Activated T-helper 1 cell treated with anti-CD3 and anti-CD28 coated beads, Interleukin-12 subunit alpha, Interleukin-12 subunit beta, Interleukin-2, Interleukin-4 antibody, amounts not matched to agents 30 ng/mL and 10 ng/mL and 1 ng/mL, durations not matched to agents 14 hours and 24 hours and 36 hours (primary cell): ENCODE measurements around the gene CLPTM1. TPM values are rescaled to one million over a fixed set of nuclear protein-coding genes. Genes with fewer than 3 reads are reported as not detected.
A peak's percentile ranks its signal among the peaks of the same experiment; 100 is the strongest.
"Not testable (repeated sequence)": the region's sequence is repeated elsewhere in the genome, so short reads cannot be mapped to it uniquely, and the experiment has no call there.

Experiments used
- DNase-seq: peaks from one replicate; pipeline ENCODE4 v3.0.0; 2021; ENCODE audit warnings: low spot score
- H3K27ac Mint-ChIP-seq: one replicate; pipeline ENCODE4 v1.8.0; 2021; ENCODE audit warnings: mild to moderate bottlenecking, mixed read lengths
- H3K27me3 Mint-ChIP-seq: one replicate; pipeline ENCODE4 v1.8.0; 2022; ENCODE audit warnings: mild to moderate bottlenecking, moderate library complexity, mixed read lengths; ENCODE audit not compliant: insufficient read depth
- H3K36me3 Mint-ChIP-seq: one replicate; pipeline ENCODE4 v1.8.0; 2021; ENCODE audit warnings: low read depth, mixed read lengths
- H3K4me1 Mint-ChIP-seq: one replicate; pipeline ENCODE4 v1.8.0; 2021; ENCODE audit warnings: low read depth, mixed read lengths
- H3K4me3 Mint-ChIP-seq: one replicate; pipeline ENCODE4 v1.8.0; 2021; ENCODE audit warnings: mild to moderate bottlenecking, moderate library complexity, mixed read lengths
- H3K9me3 Mint-ChIP-seq: one replicate; pipeline ENCODE4 v1.8.0; 2021; ENCODE audit warnings: mixed read lengths
- intact Hi-C: fragments of 100-400 bp; cut with micrococcal nuclease; formaldehyde crosslinking; loops from one replicate; pipeline ENCODE4 v1.15.1; 2024
- total RNA-seq: library from RNA; stranded (reverse); gene quantifications from 2 replicates; pipeline ENCODE4 v1.2.3, GENCODE V29; 2022

The CLPTM1 gene
- total RNA-seq, 1 donor from 2014 or later = 93.1 TPM

DNA sequence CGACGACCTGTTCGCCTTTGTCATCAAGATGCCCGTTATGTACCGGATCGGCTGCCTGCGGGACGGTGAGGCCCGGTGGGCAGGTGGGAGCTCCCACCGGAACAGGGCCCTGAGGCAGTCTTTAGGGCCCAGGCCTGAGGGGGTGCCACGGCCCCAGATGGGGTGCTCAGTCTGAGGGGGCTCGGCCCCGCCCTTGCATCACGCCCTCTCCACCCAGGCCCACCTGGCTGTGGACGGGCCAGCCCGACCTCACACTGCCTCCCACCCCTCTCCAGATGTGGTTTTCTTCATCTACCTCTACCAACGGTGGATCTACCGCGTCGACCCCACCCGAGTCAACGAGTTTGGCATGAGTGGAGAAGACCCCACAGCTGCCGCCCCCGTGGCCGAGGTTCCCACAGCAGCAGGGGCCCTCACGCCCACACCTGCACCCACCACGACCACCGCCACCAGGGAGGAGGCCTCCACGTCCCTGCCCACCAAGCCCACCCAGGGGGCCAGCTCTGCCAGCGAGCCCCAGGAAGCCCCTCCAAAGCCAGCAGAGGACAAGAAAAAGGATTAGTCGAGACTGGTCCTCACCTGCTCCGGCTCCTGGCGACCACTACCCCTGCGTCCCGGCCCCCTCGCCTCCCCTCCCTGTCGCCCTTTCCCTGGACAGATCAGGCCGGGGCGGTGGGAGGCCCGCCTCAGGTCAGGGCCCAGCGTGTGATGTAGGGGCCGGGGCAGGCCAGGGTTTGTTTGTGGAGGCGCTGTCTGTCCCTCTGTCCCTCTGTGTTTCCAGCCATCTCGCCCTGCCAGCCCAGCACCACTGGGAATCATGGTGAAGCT is 37.4 kb downstream of the CLPTM1 start:
- Mint-ChIP-seq H3K4me1 (no peaks in the 10 kb centered on the region), H3K9me3 (no peaks in the 10 kb centered on the region), H3K27ac (no peak overlapping the region), H3K36me3 (peaks cover 21% of the 10 kb centered on the region), H3K4me3 (no peak overlapping the region), H3K27me3 (no peaks in the 10 kb centered on the region)
- intact Hi-C loops = no loop called here
- DNase-seq = no peak

DNA sequence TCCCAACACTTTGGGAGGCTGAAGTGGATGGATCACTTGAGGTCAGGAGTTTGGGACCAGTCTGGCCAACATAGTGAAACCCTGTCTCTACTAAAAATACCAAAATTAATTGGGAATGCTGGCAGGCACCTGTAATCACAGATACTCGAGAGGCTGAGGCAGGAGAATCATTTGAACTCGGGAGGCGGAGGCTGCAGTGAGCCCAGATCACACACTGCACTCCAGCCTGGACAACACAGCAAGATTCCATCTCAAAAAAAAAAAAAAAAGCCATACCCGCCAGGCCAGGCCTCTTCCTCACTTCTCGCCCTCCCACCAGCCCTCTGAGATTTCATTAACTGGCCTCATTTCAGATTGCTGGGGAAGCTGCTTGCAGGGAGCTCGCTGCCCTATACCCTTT is 38.3 kb downstream of the CLPTM1 start:
- intact Hi-C loops = no loop called here
- DNase-seq = no peak
- Mint-ChIP-seq H3K4me3 (no peak overlapping the region), H3K9me3 (no peaks in the 10 kb centered on the region), H3K4me1 (no peaks in the 10 kb centered on the region), H3K27me3 (no peaks in the 10 kb centered on the region), H3K27ac (no peak overlapping the region), H3K36me3 (peaks cover 21% of the 10 kb centered on the region)

GRCh38 chr19:44993926-44994537 is 38.9 kb downstream of the CLPTM1 start:
- Mint-ChIP-seq H3K27me3 (no peaks in the 10 kb centered on the region), H3K27ac (no peak overlapping the region), H3K4me1 (no peaks in the 10 kb centered on the region), H3K36me3 (peaks cover 19% of the 10 kb centered on the region), H3K4me3 (no peak overlapping the region), H3K9me3 (no peaks in the 10 kb centered on the region)
- intact Hi-C loops = no loop called here
- no peak for DNase-seq

DNA sequence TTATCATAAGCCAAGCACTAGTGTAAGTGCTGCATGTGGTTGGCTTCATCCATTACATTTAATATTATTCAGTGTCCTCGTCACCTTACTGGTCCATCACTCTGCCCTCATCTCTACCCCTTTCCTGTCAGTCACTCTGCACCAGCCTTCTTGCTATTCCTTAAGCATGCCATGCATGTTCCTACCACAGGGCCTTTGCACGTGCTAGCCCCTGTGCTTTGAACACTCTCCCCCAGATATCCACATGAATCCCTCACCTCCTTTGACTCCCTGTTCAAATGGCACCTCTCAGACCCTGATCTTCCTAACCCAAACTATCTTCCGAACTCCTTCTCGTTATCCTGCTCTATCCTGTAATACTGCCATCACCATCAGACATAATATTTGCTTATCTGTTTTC is 42.8 kb downstream of the CLPTM1 start:
- Mint-ChIP-seq H3K9me3 (no peaks in the 10 kb centered on the region), H3K27me3 (no peaks in the 10 kb centered on the region), H3K27ac (no peak overlapping the region), H3K4me1 (peaks cover 6% of the 10 kb centered on the region), H3K4me3 (no peak overlapping the region), H3K36me3 (peaks cover 9% of the 10 kb centered on the region)
- intact Hi-C loops = no loop called here
- DNase-seq = no peak

DNA sequence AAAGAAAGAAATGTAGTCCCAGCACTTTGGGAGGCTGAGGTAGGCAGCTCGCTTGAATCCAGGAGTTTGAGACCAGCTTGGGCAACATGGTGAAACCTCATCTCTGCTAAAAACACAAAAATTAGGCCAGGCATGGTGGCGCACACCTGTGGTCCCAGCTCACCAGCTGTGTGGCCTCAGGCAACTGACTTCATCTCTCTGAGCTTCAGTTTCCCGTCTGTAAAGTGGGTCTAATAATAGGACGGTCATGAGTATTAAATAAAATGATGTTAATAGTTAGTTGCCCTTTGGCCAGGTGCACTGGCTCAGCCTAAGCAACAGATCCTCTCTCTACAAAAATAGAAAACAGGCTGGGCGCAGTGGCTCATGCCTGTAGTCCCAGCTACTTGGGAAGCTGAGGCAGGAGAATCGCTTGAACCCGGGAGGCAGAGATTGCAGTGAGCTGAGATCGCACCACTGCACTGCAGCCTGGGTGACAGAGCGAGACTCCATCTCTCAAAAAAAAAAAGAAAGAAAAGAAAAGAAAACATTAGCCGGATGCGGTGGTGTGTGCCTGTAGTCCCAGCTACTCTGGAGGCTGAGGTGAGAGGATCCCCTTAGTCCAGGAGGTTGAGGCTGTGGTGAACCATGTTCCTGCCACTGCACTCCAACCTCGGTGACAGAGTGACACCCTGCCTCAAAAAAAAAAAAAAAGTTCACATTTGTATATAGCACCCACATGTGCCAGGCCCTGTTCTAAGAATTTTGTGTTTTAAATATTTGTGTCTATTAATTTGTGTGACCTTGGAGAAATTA is 44.1 kb downstream of the CLPTM1 start:
- H3K36me3 Mint-ChIP-seq, H3K27me3 Mint-ChIP-seq, H3K9me3 Mint-ChIP-seq, H3K4me1 Mint-ChIP-seq, intact Hi-C loops, DNase-seq: not testable (repeated sequence)
- peak overlapping the region; percentile 68 for H3K4me3 Mint-ChIP-seq
- H3K27ac Mint-ChIP-seq = peak overlapping the region; percentile 61

GRCh38 chr19:45000665-45001064 is 45.5 kb downstream of the CLPTM1 start:
- H3K9me3 Mint-ChIP-seq, DNase-seq, H3K27me3 Mint-ChIP-seq, H3K36me3 Mint-ChIP-seq, H3K4me1 Mint-ChIP-seq: not testable (repeated sequence)
- Mint-ChIP-seq H3K27ac (peak overlapping the region; percentile 77), H3K4me3 (peak overlapping the region; percentile 68)
- intact Hi-C loops = loop anchor here (1.0 to 5.0 kb wide), 3 partner anchors 76 to 792 kb away; partner anchors contain the start of genes DMWD and ZNF296

- H3K4me3 Mint-ChIP-seq = peak within 1 kb of the TSS; percentile 91
- peak within 1 kb of the TSS; percentile 97 for H3K27ac Mint-ChIP-seq
- H3K9me3 Mint-ChIP-seq = no peaks in the 10 kb centered on the region
- H3K36me3 Mint-ChIP-seq = peaks cover 10% of the 10 kb centered on the region
- intact Hi-C loops = loop anchor here (1.0 to 5.0 kb wide), 3 partner anchors 75 to 792 kb away; partner anchors contain the start of genes DMWD and ZNF296
- no peaks in the 10 kb centered on the region for H3K27me3 Mint-ChIP-seq
- DNase-seq = peak; percentile 96
- H3K4me1 Mint-ChIP-seq = peaks cover 11% of the 10 kb centered on the region
These were observed 46.0 kb downstream of the CLPTM1 start, which contains the start of gene RELB for GRCh38 chr19:45001087-45001739. Gene RELB, plus strand, starts transcription at chr19:45001464. Its CDS starts 116 bp downstream, at chr19:45001580.

- intact Hi-C loops = loop anchor here (2.0 to 5.0 kb wide), 3 partner anchors 251 to 689 kb away; partner anchors contain the start of genes ERCC2 and QPCTL
- Mint-ChIP-seq H3K36me3 (peaks cover 15% of the 10 kb centered on the region), H3K4me1 (peaks cover 11% of the 10 kb centered on the region), H3K27ac (no peak overlapping the region), H3K27me3 (no peaks in the 10 kb centered on the region), H3K9me3 (no peaks in the 10 kb centered on the region), H3K4me3 (peak overlapping the region; percentile 51)
- DNase-seq = no peak
These were observed 48.3 kb downstream of the CLPTM1 start for GRCh38 chr19:45003485-45003884.

DNA sequence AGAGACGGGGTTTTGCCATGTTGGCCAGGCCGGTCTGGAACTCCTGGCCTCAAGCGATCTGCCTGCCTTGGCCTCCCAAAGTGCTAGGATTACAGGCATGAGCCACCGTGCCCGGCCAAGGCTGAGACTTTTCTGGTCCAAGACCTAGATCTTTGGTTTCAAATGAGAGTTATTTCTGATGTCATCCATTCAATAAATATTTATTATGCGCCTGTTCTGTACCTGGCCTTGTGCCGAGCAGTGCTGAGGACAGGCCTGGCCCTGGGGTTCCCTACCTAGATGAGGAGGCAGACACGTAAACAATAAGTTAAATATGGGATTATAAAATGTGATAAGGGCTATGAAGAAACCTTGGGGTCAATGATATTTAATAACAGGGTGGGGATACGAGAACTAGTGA is 50.6 kb downstream of the CLPTM1 start:
- no peak for DNase-seq
- Mint-ChIP-seq H3K27me3 (no peaks in the 10 kb centered on the region), H3K4me3 (no peak overlapping the region), H3K4me1 (peaks cover 5% of the 10 kb centered on the region), H3K27ac (no peak overlapping the region), H3K9me3 (no peaks in the 10 kb centered on the region), H3K36me3 (peaks cover 27% of the 10 kb centered on the region)
- intact Hi-C loops = no loop called here

- intact Hi-C loops = no loop called here
- H3K9me3 Mint-ChIP-seq = no peaks in the 10 kb centered on the region
- H3K36me3 Mint-ChIP-seq = peaks cover 30% of the 10 kb centered on the region
- no peak for DNase-seq
- no peaks in the 10 kb centered on the region for H3K27me3 Mint-ChIP-seq
- H3K4me3 Mint-ChIP-seq = no peak overlapping the region
- peaks cover 5% of the 10 kb centered on the region for H3K4me1 Mint-ChIP-seq
- H3K27ac Mint-ChIP-seq = no peak overlapping the region
These were observed 53.4 kb downstream of the CLPTM1 start for GRCh38 chr19:45008552-45008951.

DNA sequence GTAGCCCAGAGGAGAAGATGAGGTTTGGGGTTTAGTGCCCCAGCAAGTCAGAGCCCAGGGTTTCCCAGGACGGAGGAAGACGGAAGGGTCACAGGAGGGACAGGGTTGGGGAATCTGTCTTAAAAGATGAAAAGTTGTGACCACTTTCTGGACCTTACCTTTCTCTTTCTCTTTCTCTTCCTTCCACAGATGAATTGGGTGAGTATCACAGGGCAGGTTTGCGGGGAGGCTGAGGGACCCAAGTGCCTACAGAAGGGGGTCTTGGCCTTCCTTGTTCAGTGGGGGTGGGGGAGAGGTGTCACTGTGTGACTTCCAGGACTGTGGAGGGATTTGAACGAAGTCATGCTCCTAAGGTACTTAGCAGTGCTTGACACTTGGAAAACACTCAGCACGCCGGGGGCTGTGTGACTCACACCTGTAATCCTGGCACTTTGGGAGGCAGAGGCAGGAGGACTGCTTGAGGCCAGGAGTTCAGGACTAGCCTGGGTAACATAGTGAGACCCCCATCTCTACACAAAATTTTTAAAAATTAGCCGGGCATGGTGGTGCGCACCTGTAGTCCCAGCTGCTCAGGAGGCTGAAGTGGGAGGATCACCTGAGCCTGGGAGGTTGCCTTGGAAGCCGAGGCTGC is 54.6 kb downstream of the CLPTM1 start:
- no peak for DNase-seq
- Mint-ChIP-seq H3K4me1 (peaks cover 5% of the 10 kb centered on the region), H3K27ac (no peak overlapping the region), H3K27me3 (no peaks in the 10 kb centered on the region), H3K36me3 (peaks cover 37% of the 10 kb centered on the region), H3K4me3 (no peak overlapping the region), H3K9me3 (no peaks in the 10 kb centered on the region)
- intact Hi-C loops = no loop called here

DNA sequence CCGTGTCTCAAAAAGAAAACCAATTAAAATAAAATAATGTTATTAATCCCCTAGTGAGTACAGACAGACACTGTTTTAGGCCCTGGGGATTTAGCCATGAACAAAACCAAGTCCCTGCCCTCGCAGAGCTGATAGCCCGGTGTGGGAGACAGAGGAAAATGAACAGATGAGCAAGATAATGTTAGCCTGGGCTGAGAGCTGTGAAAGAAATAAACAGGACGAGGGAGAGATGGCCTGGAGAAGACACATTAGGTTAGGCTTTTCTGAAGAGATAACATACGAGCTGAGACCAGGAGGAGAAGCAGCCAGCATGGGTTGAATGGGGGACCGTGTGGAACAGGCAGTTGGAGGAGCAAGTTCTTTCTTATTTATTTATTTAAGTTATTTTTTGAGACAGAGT is 55.1 kb downstream of the CLPTM1 start:
- Mint-ChIP-seq H3K4me1 (peaks cover 5% of the 10 kb centered on the region), H3K27ac (no peak overlapping the region), H3K9me3 (no peaks in the 10 kb centered on the region), H3K36me3 (peaks cover 35% of the 10 kb centered on the region), H3K27me3 (no peaks in the 10 kb centered on the region), H3K4me3 (no peak overlapping the region)
- DNase-seq = no peak
- intact Hi-C loops = no loop called here
